Measurements from ENCODE around the gene OR6Q1. TPM values are rescaled to one million over a fixed set of nuclear protein-coding genes. Genes with fewer than 3 reads are reported as not detected.

OR6Q1 gene
- total and polyA plus RNA-seq, 2 of the 13 experiments (the other 11 are each of a cell fraction or from before 2014, with no cell fraction given) = not detected

DNA sequence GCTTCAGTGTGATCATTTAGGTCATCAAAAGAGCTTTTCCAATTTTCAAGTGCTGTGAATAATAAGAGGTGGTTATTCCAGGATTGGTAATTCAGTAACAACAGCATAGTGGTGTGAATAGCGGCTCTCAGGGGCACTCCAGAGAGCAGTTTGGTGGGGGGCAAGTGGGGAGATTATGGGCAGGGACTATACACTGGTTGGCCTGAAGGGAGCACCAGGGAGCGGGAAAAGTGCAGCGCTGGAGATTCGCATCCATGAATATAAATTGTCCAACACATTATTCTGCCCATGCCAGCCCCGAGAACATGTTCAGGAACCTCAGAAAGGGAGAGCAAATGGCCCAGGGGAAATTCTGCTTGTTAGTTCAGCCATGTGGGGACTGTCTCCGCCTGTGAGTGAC is 37.9 kb downstream of the OR6Q1 start (continued):
- no peak for TF ChIP-seq TARDBP (CRISPR knock-in tag; IDR thresholded peaks at IDR 0.05)
- TF ChIP-seq, protein P1, sequence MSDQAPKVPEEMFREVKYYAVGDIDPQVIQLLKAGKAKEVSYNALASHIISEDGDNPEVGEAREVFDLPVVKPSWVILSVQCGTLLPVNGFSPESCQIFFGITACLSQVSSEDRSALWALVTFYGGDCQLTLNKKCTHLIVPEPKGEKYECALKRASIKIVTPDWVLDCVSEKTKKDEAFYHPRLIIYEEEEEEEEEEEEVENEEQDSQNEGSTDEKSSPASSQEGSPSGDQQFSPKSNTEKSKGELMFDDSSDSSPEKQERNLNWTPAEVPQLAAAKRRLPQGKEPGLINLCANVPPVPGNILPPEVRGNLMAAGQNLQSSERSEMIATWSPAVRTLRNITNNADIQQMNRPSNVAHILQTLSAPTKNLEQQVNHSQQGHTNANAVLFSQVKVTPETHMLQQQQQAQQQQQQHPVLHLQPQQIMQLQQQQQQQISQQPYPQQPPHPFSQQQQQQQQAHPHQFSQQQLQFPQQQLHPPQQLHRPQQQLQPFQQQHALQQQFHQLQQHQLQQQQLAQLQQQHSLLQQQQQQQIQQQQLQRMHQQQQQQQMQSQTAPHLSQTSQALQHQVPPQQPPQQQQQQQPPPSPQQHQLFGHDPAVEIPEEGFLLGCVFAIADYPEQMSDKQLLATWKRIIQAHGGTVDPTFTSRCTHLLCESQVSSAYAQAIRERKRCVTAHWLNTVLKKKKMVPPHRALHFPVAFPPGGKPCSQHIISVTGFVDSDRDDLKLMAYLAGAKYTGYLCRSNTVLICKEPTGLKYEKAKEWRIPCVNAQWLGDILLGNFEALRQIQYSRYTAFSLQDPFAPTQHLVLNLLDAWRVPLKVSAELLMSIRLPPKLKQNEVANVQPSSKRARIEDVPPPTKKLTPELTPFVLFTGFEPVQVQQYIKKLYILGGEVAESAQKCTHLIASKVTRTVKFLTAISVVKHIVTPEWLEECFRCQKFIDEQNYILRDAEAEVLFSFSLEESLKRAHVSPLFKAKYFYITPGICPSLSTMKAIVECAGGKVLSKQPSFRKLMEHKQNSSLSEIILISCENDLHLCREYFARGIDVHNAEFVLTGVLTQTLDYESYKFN (CRISPR knock-in tag; conservative IDR thresholded peaks at IDR 0.05) = no peak
- TF ChIP-seq ZNF282 (IDR thresholded peaks at IDR 0.05; ENCODE audit: partially characterized antibody) = no peak
- TF ChIP-seq, protein P2, sequence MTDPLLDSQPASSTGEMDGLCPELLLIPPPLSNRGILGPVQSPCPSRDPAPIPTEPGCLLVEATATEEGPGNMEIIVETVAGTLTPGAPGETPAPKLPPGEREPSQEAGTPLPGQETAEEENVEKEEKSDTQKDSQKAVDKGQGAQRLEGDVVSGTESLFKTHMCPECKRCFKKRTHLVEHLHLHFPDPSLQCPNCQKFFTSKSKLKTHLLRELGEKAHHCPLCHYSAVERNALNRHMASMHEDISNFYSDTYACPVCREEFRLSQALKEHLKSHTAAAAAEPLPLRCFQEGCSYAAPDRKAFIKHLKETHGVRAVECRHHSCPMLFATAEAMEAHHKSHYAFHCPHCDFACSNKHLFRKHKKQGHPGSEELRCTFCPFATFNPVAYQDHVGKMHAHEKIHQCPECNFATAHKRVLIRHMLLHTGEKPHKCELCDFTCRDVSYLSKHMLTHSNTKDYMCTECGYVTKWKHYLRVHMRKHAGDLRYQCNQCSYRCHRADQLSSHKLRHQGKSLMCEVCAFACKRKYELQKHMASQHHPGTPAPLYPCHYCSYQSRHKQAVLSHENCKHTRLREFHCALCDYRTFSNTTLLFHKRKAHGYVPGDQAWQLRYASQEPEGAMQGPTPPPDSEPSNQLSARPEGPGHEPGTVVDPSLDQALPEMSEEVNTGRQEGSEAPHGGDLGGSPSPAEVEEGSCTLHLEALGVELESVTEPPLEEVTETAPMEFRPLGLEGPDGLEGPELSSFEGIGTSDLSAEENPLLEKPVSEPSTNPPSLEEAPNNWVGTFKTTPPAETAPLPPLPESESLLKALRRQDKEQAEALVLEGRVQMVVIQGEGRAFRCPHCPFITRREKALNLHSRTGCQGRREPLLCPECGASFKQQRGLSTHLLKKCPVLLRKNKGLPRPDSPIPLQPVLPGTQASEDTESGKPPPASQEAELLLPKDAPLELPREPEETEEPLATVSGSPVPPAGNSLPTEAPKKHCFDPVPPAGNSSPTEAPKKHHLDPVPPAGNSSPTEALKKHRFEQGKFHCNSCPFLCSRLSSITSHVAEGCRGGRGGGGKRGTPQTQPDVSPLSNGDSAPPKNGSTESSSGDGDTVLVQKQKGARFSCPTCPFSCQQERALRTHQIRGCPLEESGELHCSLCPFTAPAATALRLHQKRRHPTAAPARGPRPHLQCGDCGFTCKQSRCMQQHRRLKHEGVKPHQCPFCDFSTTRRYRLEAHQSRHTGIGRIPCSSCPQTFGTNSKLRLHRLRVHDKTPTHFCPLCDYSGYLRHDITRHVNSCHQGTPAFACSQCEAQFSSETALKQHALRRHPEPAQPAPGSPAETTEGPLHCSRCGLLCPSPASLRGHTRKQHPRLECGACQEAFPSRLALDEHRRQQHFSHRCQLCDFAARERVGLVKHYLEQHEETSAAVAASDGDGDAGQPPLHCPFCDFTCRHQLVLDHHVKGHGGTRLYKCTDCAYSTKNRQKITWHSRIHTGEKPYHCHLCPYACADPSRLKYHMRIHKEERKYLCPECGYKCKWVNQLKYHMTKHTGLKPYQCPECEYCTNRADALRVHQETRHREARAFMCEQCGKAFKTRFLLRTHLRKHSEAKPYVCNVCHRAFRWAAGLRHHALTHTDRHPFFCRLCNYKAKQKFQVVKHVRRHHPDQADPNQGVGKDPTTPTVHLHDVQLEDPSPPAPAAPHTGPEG (CRISPR knock-in tag; IDR thresholded peaks at IDR 0.05) = no peak
- TF ChIP-seq NFYB (CRISPR knock-in tag; IDR thresholded peaks at IDR 0.05) = no peak
- no peak for TF ChIP-seq NCOA5 (CRISPR knock-in tag; IDR thresholded peaks at IDR 0.05)
- no peak for TF ChIP-seq KAT7 (CRISPR knock-in tag; IDR thresholded peaks at IDR 0.05; ENCODE audit: borderline replicate concordance)
- no peak for TF ChIP-seq GATAD1 (CRISPR knock-in tag; IDR thresholded peaks at IDR 0.05)
